K562 (cell line): Measurements from ENCODE around the gene EPO. TPM values are rescaled to one million over a fixed set of nuclear protein-coding genes. Genes with fewer than 3 reads are reported as not detected.

Experiments
- BRF2 ChIP-seq: IDR thresholded peaks from 3 replicates; pipeline ENCODE4 v1.6.1; 2011; ENCODE audit warnings: borderline replicate concordance, mild to moderate bottlenecking; ENCODE audit not compliant: insufficient read length, insufficient read depth
- CC2D1A ChIP-seq: fragments of 450-650 bp; IDR thresholded peaks from 2 replicates; pipeline ENCODE4 v1.6.1; 2017; ENCODE audit warnings: mild to moderate bottlenecking
- CUX1 ChIP-seq: fragments of 200-800 bp; sonication (Bioruptor generic); IDR thresholded peaks from 2 replicates; pipeline ENCODE4 v1.6.1; 2016; ENCODE audit warnings: missing genetic modification characterization, missing compliant biosample characterization
- FOXJ3 ChIP-seq: sonication (generic); formaldehyde crosslinking; IDR thresholded peaks from 2 replicates; pipeline ENCODE4 v1.4.0; 2020; ENCODE audit warnings: mild to moderate bottlenecking, missing genetic modification reagents
- HDAC6 ChIP-seq: IDR thresholded peaks from 2 replicates; pipeline ENCODE4 v1.6.1; 2012; ENCODE audit warnings: low read depth, mild to moderate bottlenecking, control low read depth, inconsistent platforms, low read length, moderate library complexity
- JUND ChIP-seq, 2 experiments: IDR thresholded peaks; 2 replicates in 1 of 2; 3 replicates in 1 of 2; pipeline ENCODE4 v1.6.1; 2011; ENCODE audit warnings: borderline replicate concordance in 2 of 2, low read depth in 2 of 2, low read length in 2 of 2, improper control_type of control experiment in 1 of 2, missing biosample characterization in 1 of 2, missing genetic modification characterization in 1 of 2, missing genetic modification reagents in 1 of 2
- KDM1A ChIP-seq, 2 experiments: fragments of 450-650 bp; IDR thresholded peaks; 2 replicates each; pipeline ENCODE4 v1.6.1; 2016; ENCODE audit warnings: mild to moderate bottlenecking in 2 of 2
- NONO ChIP-seq, 2 experiments: fragments of 200-400 bp in 1 of 2; fragments of 450-650 bp in 1 of 2; formaldehyde crosslinking in 1 of 2; IDR thresholded peaks; 2 replicates each; pipeline ENCODE4 v1.6.1; 2017; ENCODE audit warnings: low read depth in 2 of 2, mild to moderate bottlenecking in 2 of 2, moderate library complexity in 2 of 2, low read length in 1 of 2
- NR2C1 ChIP-seq, 2 experiments: fragments of 450-650 bp; IDR thresholded peaks; 2 replicates each; pipeline ENCODE4 v1.6.1; 2017; ENCODE audit warnings: mild to moderate bottlenecking in 2 of 2, antibody characterized with exemption in 1 of 2, inconsistent platforms in 1 of 2, missing compliant biosample characterization in 1 of 2, missing genetic modification characterization in 1 of 2
- PREB ChIP-seq: sonication (generic); formaldehyde crosslinking; IDR thresholded peaks from 2 replicates; pipeline ENCODE4 v1.8.1; 2023; ENCODE audit warnings: mild to moderate bottlenecking, missing genetic modification reagents
- RHOXF2B ChIP-seq: fragments of 250-450 bp; sonication (Bioruptor Pico); conservative IDR thresholded peaks from 2 replicates; pipeline ENCODE4 v1.5.1; 2021
- SLC30A9 ChIP-seq: fragments of 250-450 bp; sonication (Bioruptor Pico); IDR thresholded peaks from 2 replicates; pipeline ENCODE4 v1.8.0; 2022; ENCODE audit warnings: mild to moderate bottlenecking, moderate library complexity
- SPI1 ChIP-seq: IDR thresholded peaks from 2 replicates; pipeline ENCODE4 v1.6.1; 2011; ENCODE audit warnings: low read depth, low read length, control low read depth, borderline replicate concordance
- ZC3H11A ChIP-seq: IDR thresholded peaks from 2 replicates; pipeline ENCODE4 v1.6.1; 2012; ENCODE audit warnings: low read depth, low read length, improper control_type of control experiment
- ZFP30 ChIP-seq: fragments of 250-450 bp; sonication (Bioruptor Pico); IDR thresholded peaks from 2 replicates; pipeline ENCODE4 v1.8.0; 2022; ENCODE audit warnings: moderate library complexity, mild to moderate bottlenecking, inconsistent platforms, borderline replicate concordance
- ZNF239 ChIP-seq: fragments of 250-450 bp; sonication (Bioruptor Pico); IDR thresholded peaks from 2 replicates; pipeline ENCODE4 v1.4.0; 2020; ENCODE audit warnings: mild to moderate bottlenecking
- polyA plus RNA-seq, 8 experiments: library from polyadenylated mRNA; depleted of rRNA in 4 of 8; stranded (reverse) in 5 of 8; unstranded in 3 of 8; fragments of >200 nt; fragmentation: Nextera tagmentation in 2 of 8; fragmentation: Illumina TruSeq in 1 of 8; extraction: Ambion mirVana in 2 of 8; extraction: Trizol in 1 of 8; gene quantifications; 2 replicates each; pipeline versions ENCODE4 v1.2.1 to v1.2.3, GENCODE V29; 2011 to 2014; ENCODE audit warnings: inconsistent platforms in 1 of 8, missing spikeins in 1 of 8
- total RNA-seq, 7 experiments: library from RNA; depleted of rRNA in 6 of 7; stranded (reverse); fragments of >200 nt in 6 of 7; fragmentation: Illumina TruSeq in 2 of 7; extraction: Trizol in 2 of 7; gene quantifications; 2 replicates each; pipeline versions ENCODE4 v1.2.1 to v1.2.3, GENCODE V29; 2011 to 2021; ENCODE audit warnings: low replicate concordance in 1 of 7
- TF ChIP-seq, protein P1 (sequence below): fragments of 250-450 bp; sonication (Bioruptor Pico); IDR thresholded peaks from 2 replicates; pipeline ENCODE4 v1.9.0; 2021; ENCODE audit warnings: mild to moderate bottlenecking

Gene EPO
- total and polyA plus RNA-seq, 9 of the 15 experiments (the other 6 are each of a cell fraction or from before 2014, with no cell fraction given): 0.06 to 0.41 (median 0.07) TPM; not detected in 6

DNA sequence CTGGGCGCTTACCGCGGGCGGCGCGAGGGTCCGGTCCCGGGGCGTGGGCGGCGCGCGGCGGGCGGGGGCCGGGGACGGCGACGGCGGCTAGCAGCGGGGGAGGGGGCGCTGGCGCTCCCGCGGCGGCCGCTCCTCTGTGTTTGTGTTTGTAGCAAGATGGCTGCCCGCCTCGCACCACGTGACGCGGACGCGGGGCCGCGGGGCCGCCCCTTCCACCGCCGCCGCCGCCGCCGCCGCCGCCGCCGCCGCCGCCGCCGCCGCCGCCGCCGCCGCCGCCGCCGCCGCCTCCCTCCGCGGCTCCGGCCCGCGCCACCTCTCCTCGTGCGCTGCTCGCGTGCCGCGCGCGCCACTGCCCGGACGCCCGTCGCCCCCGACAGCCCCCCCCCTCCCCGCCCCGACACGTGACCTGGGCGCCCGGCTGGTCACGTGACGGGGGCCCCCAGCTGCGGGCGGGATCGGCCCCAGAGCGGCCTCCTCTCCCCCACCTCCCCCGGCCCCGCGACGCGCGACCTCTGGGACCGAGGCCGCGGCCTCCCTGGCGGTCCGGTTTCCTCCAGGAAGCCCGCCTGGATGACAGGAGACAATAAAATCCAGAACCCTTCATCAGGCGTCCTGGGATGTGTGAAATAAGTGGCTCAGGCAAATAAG lies 26.0 kb upstream of the EPO start, which contains the start of gene GIGYF1 (continued):
- no peak for TF ChIP-seq PREB (CRISPR knock-in tag)
- TF ChIP-seq, protein P1, sequence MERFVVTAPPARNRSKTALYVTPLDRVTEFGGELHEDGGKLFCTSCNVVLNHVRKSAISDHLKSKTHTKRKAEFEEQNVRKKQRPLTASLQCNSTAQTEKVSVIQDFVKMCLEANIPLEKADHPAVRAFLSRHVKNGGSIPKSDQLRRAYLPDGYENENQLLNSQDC (CRISPR knock-in tag): no peak
- TF ChIP-seq CUX1 (CRISPR knock-in tag): no peak
- no peak for TF ChIP-seq ZC3H11A
- TF ChIP-seq FOXJ3 (CRISPR knock-in tag): no peak
- TF ChIP-seq CC2D1A: no peak
- TF ChIP-seq JUND (IDR thresholded peaks at IDR 0.05; ENCODE audit: borderline replicate concordance, low read depth, low read length): no peak
- no peak for TF ChIP-seq JUND (tag; IDR thresholded peaks at IDR 0.05; ENCODE audit: borderline replicate concordance, low read depth, low read length)
- TF ChIP-seq SLC30A9 (CRISPR knock-in tag): no peak
- TF ChIP-seq RHOXF2B (CRISPR knock-in tag): no peak
- TF ChIP-seq SPI1: no peak
- TF ChIP-seq KDM1A (IDR thresholded peaks at IDR 0.05): 0 out of 4 replicates have a peak, but pooled peaks of 1 of the 2 experiments have one; percentile 8
- 0 out of 2 replicates have a peak, but pooled peaks have one; percentile 18 for TF ChIP-seq ZNF239 (CRISPR knock-in tag)
- TF ChIP-seq BRF2: no peak
- TF ChIP-seq ZFP30 (CRISPR knock-in tag): no peak
- no peak for TF ChIP-seq NONO (IDR thresholded peaks at IDR 0.05; ENCODE audit: low read depth in 2 of 2, low read length in 1 of 2)
- TF ChIP-seq NR2C1 (IDR thresholded peaks at IDR 0.05): no peak
- TF ChIP-seq NR2C1 (tag; IDR thresholded peaks at IDR 0.05): no peak
- no peak for TF ChIP-seq HDAC6
